HepG2 (cell line): ENCODE results near the gene SMYD2. TPM values are rescaled to one million over a fixed set of nuclear protein-coding genes. Genes with fewer than 3 reads are reported as not detected.

Source experiments
- BRCA1 ChIP-seq: sonication (generic); formaldehyde crosslinking; IDR thresholded peaks from 2 replicates; pipeline ENCODE4 v1.4.0; 2020; ENCODE audit warnings: missing genetic modification reagents
- CBX5 ChIP-seq: sonication (generic); formaldehyde crosslinking; IDR thresholded peaks from 2 replicates; pipeline ENCODE4 v1.4.0; 2020; ENCODE audit warnings: missing genetic modification reagents, borderline replicate concordance
- CENPX ChIP-seq: sonication (generic); formaldehyde crosslinking; IDR thresholded peaks from 2 replicates; pipeline ENCODE4 v1.9.0; 2021; ENCODE audit warnings: mild to moderate bottlenecking, missing genetic modification reagents, moderate library complexity
- ETV6 ChIP-seq: sonication (generic); formaldehyde crosslinking; conservative IDR thresholded peaks from 2 replicates; pipeline ENCODE4 v1.4.0; 2020; ENCODE audit warnings: missing genetic modification reagents
- HDAC6 ChIP-seq: fragments of 200-600 bp; sonication (generic); IDR thresholded peaks from 2 replicates; pipeline ENCODE4 v1.7.0; 2017; ENCODE audit warnings: mild to moderate bottlenecking, antibody characterized with exemption, low read length, low read depth
- MLLT10 ChIP-seq: sonication (generic); formaldehyde crosslinking; IDR thresholded peaks from 2 replicates; pipeline ENCODE4 v1.4.0; 2020; ENCODE audit warnings: missing genetic modification reagents
- NCOA2 ChIP-seq: sonication (generic); formaldehyde crosslinking; IDR thresholded peaks from 2 replicates; pipeline ENCODE4 v1.8.0; 2022; ENCODE audit warnings: inconsistent platforms
- SOX6 ChIP-seq, 2 experiments: fragments of 450-650 bp in 1 of 2; sonication (generic) in 1 of 2; formaldehyde crosslinking in 1 of 2; IDR thresholded peaks; 2 replicates each; pipeline versions ENCODE4 v1.4.0 to v1.6.1; 2017 to 2020; ENCODE audit warnings: antibody characterized with exemption in 1 of 2, mild to moderate bottlenecking in 1 of 2, missing genetic modification reagents in 1 of 2
- SP140L ChIP-seq: sonication (generic); formaldehyde crosslinking; IDR thresholded peaks from 2 replicates; pipeline ENCODE4 v1.4.0; 2020; ENCODE audit warnings: missing genetic modification reagents, borderline replicate concordance
- TBX3 ChIP-seq: fragments of 450-650 bp; IDR thresholded peaks from 2 replicates; pipeline ENCODE4 v1.6.1; 2017; ENCODE audit warnings: antibody characterized with exemption, mild to moderate bottlenecking, inconsistent platforms, borderline replicate concordance
- ZNF124 ChIP-seq: sonication (generic); formaldehyde crosslinking; IDR thresholded peaks from 2 replicates; pipeline ENCODE4 v1.4.0; 2020; ENCODE audit warnings: missing genetic modification reagents
- ZNF234 ChIP-seq: sonication (generic); formaldehyde crosslinking; conservative IDR thresholded peaks from 2 replicates; pipeline ENCODE4 v1.5.1; 2020; ENCODE audit warnings: mild to moderate bottlenecking, missing genetic modification reagents
- ZNF333 ChIP-seq: sonication (generic); formaldehyde crosslinking; IDR thresholded peaks from 2 replicates; pipeline ENCODE4 v1.4.0; 2020; ENCODE audit warnings: mild to moderate bottlenecking, missing genetic modification reagents, borderline replicate concordance
- ZNF619 ChIP-seq: sonication (generic); formaldehyde crosslinking; IDR thresholded peaks from 2 replicates; pipeline ENCODE4 v1.4.0; 2020; ENCODE audit warnings: mild to moderate bottlenecking, missing genetic modification reagents
- ZNF776 ChIP-seq: sonication (generic); formaldehyde crosslinking; IDR thresholded peaks from 2 replicates; pipeline ENCODE4 v1.4.0; 2020; ENCODE audit warnings: mild to moderate bottlenecking, missing genetic modification reagents
- polyA plus RNA-seq, 8 experiments: library from polyadenylated mRNA; depleted of rRNA in 3 of 8; stranded (reverse) in 7 of 8; unstranded in 1 of 8; fragments of >200 nt; fragmentation: Illumina TruSeq in 4 of 8; extraction: Trizol in 4 of 8; gene quantifications; 2 replicates each; pipeline versions ENCODE4 v1.2.1 to v1.2.3, GENCODE V29; 2011 to 2016; ENCODE audit warnings: low read depth in 4 of 8, missing spikeins in 1 of 8, mixed read lengths in 1 of 8; ENCODE audit not compliant: insufficient read depth in 1 of 8
- total RNA-seq, 5 experiments: library from RNA; depleted of rRNA; stranded (reverse); fragments of >200 nt; fragmentation: Illumina TruSeq; extraction: Trizol; gene quantifications; 2 replicates each; pipeline ENCODE4 v1.2.3, GENCODE V29; 2016; ENCODE audit warnings: low read depth in 1 of 5
- TF ChIP-seq, protein P1 (sequence below): sonication (generic); formaldehyde crosslinking; IDR thresholded peaks from one replicate; pipeline ENCODE4 v1.5.1; 2020; ENCODE audit warnings: mild to moderate bottlenecking, missing genetic modification reagents; ENCODE audit errors: not compliant biosample characterization
- TF ChIP-seq, protein P2 (sequence below): sonication (generic); formaldehyde crosslinking; IDR thresholded peaks from 2 replicates; pipeline ENCODE4 v1.8.0; 2022; ENCODE audit warnings: missing genetic modification reagents, mild to moderate bottlenecking, moderate library complexity, borderline replicate concordance
- TF ChIP-seq, protein P3 (sequence below): sonication (generic); formaldehyde crosslinking; IDR thresholded peaks from 2 replicates; pipeline ENCODE4 v1.8.0; 2022; ENCODE audit warnings: low read depth, missing genetic modification reagents

SMYD2 gene
- total and polyA plus RNA-seq, 2 of the 13 experiments (the other 11 are each of a cell fraction or from before 2014, with no cell fraction given) = 72.7 to 139 TPM

DNA sequence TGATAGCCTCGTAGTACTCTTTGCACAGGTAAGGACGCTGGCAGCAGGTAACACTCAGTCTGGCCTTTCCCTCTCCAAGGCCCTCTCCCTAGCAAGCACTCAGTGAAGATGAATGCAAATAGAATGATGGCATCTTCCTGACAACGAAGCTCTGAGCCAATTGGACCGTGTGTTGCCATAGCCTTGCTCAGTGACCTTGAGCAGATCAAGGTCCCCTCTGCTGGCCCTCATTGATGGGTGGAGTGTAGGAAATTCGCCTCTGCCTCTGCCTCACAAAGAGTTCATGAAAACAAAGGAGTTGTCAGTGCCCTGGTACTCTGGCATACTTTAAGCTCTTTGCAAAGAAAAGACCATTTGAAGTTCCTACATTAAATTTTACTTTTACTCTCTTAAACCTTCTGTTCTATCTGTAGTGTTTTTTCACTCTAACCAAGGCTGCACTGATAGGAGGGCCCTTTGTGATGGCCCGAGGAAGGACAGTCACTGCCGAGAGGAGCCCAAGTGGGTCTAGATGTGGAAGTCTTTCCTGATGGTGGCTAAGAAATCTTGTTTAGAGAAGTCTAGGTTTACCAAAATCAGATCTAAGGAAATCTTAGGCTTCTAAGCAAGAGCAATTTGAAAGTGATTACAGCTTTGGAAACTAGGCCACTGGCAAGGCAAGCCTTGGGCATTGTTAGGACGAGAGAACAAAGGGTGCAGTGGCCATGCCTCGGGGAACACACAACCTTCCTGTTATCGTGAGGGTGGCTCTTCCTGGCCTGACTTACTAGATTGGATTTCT is 38.2 kb downstream of the SMYD2 start (continued):
- no peak for TF ChIP-seq TBX3
- TF ChIP-seq MLLT10 = no peak
- no peak for TF ChIP-seq ZNF333 (CRISPR knock-in tag)
- TF ChIP-seq ZNF234 (CRISPR knock-in tag) = no peak
- no peak for TF ChIP-seq SOX6 (IDR thresholded peaks at IDR 0.05)
- TF ChIP-seq SOX6 (CRISPR knock-in tag; IDR thresholded peaks at IDR 0.05) = peak; percentile 88
- TF ChIP-seq HDAC6 = no peak
- no peak for TF ChIP-seq CENPX
- TF ChIP-seq NCOA2 = peak; percentile 65
- TF ChIP-seq BRCA1 (CRISPR knock-in tag) = no peak
- no peak for TF ChIP-seq SP140L (CRISPR knock-in tag)
- TF ChIP-seq ZNF619 (CRISPR knock-in tag) = 0 out of 2 replicates have a peak, but pooled peaks have one; percentile 30
- no peak for TF ChIP-seq CBX5
- no peak for TF ChIP-seq ETV6 (CRISPR knock-in tag)
- no peak for TF ChIP-seq ZNF124 (CRISPR knock-in tag)
- TF ChIP-seq, protein P1, sequence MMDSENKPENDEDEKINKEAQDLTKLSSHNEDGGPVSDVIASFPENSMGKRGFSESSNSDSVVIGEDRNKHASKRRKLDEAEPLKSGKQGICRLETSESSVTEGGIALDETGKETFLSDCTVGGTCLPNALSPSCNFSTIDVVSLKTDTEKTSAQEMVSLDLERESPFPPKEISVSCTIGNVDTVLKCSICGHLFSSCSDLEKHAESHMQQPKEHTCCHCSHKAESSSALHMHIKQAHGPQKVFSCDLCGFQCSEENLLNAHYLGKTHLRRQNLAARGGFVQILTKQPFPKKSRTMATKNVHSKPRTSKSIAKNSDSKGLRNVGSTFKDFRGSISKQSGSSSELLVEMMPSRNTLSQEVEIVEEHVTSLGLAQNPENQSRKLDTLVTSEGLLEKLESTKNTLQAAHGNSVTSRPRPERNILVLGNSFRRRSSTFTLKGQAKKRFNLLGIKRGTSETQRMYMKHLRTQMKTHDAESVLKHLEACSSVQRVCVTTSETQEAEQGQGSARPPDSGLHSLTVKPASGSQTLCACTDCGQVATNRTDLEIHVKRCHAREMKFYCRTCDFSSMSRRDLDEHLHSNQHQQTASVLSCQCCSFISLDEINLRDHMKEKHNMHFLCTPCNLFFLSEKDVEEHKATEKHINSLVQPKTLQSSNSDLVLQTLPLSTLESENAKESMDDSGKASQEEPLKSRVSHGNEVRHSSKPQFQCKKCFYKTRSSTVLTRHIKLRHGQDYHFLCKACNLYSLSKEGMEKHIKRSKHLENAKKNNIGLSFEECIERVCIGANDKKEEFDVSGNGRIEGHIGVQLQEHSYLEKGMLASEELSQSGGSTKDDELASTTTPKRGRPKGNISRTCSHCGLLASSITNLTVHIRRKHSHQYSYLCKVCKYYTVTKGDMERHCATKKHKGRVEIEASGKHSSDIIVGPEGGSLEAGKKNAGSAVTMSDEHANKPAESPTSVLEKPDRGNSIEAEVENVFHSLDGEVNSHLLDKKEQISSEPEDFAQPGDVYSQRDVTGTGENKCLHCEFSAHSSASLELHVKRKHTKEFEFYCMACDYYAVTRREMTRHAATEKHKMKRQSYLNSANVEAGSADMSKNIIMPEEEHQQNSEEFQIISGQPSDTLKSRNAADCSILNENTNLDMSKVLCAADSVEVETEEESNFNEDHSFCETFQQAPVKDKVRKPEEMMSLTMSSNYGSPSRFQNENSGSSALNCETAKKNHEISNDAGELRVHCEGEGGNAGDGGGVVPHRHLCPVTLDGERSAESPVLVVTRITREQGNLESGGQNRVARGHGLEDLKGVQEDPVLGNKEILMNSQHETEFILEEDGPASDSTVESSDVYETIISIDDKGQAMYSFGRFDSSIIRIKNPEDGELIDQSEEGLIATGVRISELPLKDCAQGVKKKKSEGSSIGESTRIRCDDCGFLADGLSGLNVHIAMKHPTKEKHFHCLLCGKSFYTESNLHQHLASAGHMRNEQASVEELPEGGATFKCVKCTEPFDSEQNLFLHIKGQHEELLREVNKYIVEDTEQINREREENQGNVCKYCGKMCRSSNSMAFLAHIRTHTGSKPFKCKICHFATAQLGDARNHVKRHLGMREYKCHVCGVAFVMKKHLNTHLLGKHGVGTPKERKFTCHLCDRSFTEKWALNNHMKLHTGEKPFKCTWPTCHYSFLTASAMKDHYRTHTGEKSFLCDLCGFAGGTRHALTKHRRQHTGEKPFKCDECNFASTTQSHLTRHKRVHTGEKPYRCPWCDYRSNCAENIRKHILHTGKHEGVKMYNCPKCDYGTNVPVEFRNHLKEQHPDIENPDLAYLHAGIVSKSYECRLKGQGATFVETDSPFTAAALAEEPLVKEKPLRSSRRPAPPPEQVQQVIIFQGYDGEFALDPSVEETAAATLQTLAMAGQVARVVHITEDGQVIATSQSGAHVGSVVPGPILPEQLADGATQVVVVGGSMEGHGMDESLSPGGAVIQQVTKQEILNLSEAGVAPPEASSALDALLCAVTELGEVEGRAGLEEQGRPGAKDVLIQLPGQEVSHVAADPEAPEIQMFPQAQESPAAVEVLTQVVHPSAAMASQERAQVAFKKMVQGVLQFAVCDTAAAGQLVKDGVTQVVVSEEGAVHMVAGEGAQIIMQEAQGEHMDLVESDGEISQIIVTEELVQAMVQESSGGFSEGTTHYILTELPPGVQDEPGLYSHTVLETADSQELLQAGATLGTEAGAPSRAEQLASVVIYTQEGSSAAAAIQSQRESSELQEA (CRISPR knock-in tag) = no peak
- no peak for TF ChIP-seq ZNF776 (CRISPR knock-in tag)
- TF ChIP-seq, protein P2, sequence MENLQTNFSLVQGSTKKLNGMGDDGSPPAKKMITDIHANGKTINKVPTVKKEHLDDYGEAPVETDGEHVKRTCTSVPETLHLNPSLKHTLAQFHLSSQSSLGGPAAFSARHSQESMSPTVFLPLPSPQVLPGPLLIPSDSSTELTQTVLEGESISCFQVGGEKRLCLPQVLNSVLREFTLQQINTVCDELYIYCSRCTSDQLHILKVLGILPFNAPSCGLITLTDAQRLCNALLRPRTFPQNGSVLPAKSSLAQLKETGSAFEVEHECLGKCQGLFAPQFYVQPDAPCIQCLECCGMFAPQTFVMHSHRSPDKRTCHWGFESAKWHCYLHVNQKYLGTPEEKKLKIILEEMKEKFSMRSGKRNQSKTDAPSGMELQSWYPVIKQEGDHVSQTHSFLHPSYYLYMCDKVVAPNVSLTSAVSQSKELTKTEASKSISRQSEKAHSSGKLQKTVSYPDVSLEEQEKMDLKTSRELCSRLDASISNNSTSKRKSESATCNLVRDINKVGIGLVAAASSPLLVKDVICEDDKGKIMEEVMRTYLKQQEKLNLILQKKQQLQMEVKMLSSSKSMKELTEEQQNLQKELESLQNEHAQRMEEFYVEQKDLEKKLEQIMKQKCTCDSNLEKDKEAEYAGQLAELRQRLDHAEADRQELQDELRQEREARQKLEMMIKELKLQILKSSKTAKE = no peak
- TF ChIP-seq, protein P3, sequence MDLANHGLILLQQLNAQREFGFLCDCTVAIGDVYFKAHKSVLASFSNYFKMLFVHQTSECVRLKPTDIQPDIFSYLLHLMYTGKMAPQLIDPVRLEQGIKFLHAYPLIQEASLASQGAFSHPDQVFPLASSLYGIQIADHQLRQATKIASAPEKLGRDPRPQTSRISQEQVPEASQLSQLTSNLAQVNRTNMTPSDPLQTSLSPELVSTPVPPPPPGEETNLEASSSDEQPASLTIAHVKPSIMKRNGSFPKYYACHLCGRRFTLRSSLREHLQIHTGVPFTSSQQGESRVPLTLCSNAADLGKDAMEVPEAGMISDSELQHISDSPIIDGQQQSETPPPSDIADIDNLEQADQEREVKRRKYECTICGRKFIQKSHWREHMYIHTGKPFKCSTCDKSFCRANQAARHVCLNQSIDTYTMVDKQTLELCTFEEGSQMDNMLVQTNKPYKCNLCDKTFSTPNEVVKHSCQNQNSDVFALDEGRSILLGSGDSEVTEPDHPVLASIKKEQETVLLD (CRISPR knock-in tag) = no peak
